GM12878 (cell line): ENCODE results near the gene MCRIP2. TPM values are rescaled to one million over a fixed set of nuclear protein-coding genes. Genes with fewer than 3 reads are reported as not detected.
A peak's percentile ranks its signal among the peaks of the same experiment; 100 is the strongest.

ENCODE experiments used
- ATF2 ChIP-seq: IDR thresholded peaks from 2 replicates; pipeline ENCODE4 v1.6.1; 2012; ENCODE audit warnings: low read length, inconsistent platforms
- ATF3 ChIP-seq: IDR thresholded peaks from 2 replicates; pipeline ENCODE4 v1.6.1; 2011; ENCODE audit warnings: low read depth, mild to moderate bottlenecking, low read length, moderate library complexity, borderline replicate concordance; ENCODE audit errors: extremely low read depth
- ATF7 ChIP-seq: fragments of 450-650 bp; IDR thresholded peaks from 2 replicates; pipeline ENCODE4 v1.6.1; 2016; ENCODE audit warnings: low read depth, mild to moderate bottlenecking
- BMI1 ChIP-seq: fragments of 450-650 bp; IDR thresholded peaks from 2 replicates; pipeline ENCODE4 v1.6.1; 2016; ENCODE audit warnings: mild to moderate bottlenecking, moderate library complexity, borderline replicate concordance
- CBX3 ChIP-seq: fragments of 200-600 bp; sonication (generic); IDR thresholded peaks from 2 replicates; pipeline ENCODE4 v1.6.1; 2016; ENCODE audit warnings: low read depth, borderline replicate concordance
- CREB1 ChIP-seq: IDR thresholded peaks from 2 replicates; pipeline ENCODE4 v1.6.1; 2012; ENCODE audit warnings: low read depth, mild to moderate bottlenecking, inconsistent platforms
- CTCF ChIP-seq, 3 experiments: IDR thresholded peaks in 2 of 3; conservative IDR thresholded peaks in 1 of 3; 2 replicates each; pipeline ENCODE4 v1.5.1; 2011; ENCODE audit warnings: low read depth in 3 of 3, low read length in 3 of 3, mild to moderate bottlenecking in 3 of 3, control low read depth in 2 of 3, moderate library complexity in 2 of 3, inconsistent platforms in 1 of 3, mixed read lengths in 1 of 3; ENCODE audit not compliant: control insufficient read depth in 2 of 3, insufficient read depth in 1 of 3; ENCODE audit errors: extremely low read depth in 1 of 3
- GATAD2B ChIP-seq: fragments of 450-650 bp; conservative IDR thresholded peaks from 2 replicates; pipeline ENCODE4 v1.6.1; 2017; ENCODE audit warnings: low read depth, mild to moderate bottlenecking, moderate library complexity
- HCFC1 ChIP-seq: fragments of 150-350 bp; IDR thresholded peaks from 2 replicates; pipeline ENCODE4 v1.6.1; 2014; ENCODE audit warnings: low read length
- HDAC6 ChIP-seq: fragments of 200-600 bp; sonication (generic); IDR thresholded peaks from one replicate; pipeline ENCODE4 v1.8.0; 2017; ENCODE audit warnings: antibody characterized with exemption; ENCODE audit not compliant: unreplicated experiment
- NFIC ChIP-seq: IDR thresholded peaks from 2 replicates; pipeline ENCODE4 v1.6.1; 2012; ENCODE audit warnings: low read depth, mild to moderate bottlenecking, inconsistent platforms, low read length, moderate library complexity
- POLR2AphosphoS5 ChIP-seq: IDR thresholded peaks from 2 replicates; pipeline ENCODE4 v1.6.1; 2011; ENCODE audit warnings: mild to moderate bottlenecking, low read length, inconsistent platforms
- ZBED1 ChIP-seq: IDR thresholded peaks from 2 replicates; pipeline ENCODE4 v1.6.1; 2016; ENCODE audit warnings: borderline replicate concordance
- ZBTB11 ChIP-seq: fragments of 450-650 bp; formaldehyde crosslinking; IDR thresholded peaks from 2 replicates; pipeline ENCODE4 v1.5.0; 2022; ENCODE audit warnings: mild to moderate bottlenecking, missing genetic modification characterization
- ZBTB33 ChIP-seq: fragments of 450-650 bp; IDR thresholded peaks from 2 replicates; pipeline ENCODE4 v1.6.1; 2017; ENCODE audit warnings: mild to moderate bottlenecking
- ZNF207 ChIP-seq: fragments of 450-650 bp; IDR thresholded peaks from 2 replicates; pipeline ENCODE4 v1.6.1; 2014; ENCODE audit warnings: antibody characterized with exemption, mild to moderate bottlenecking, borderline replicate concordance
- ZNF24 ChIP-seq: fragments of 450-650 bp; IDR thresholded peaks from 2 replicates; pipeline ENCODE4 v1.6.1; 2017; ENCODE audit warnings: antibody characterized with exemption, mild to moderate bottlenecking
- ZNF622 ChIP-seq: fragments of 450-650 bp; IDR thresholded peaks from 2 replicates; pipeline ENCODE4 v1.6.1; 2017; ENCODE audit warnings: mild to moderate bottlenecking, inconsistent platforms
- polyA plus RNA-seq, 11 experiments: library from polyadenylated mRNA; depleted of rRNA in 4 of 11; unstranded in 6 of 11; stranded (reverse) in 5 of 11; fragments of >200 nt; fragmentation: Nextera tagmentation in 4 of 11; fragmentation: Illumina TruSeq in 1 of 11; extraction: Ambion mirVana in 4 of 11; extraction: Trizol in 1 of 11; gene quantifications; 1 replicate in 1 of 11; 2 replicates in 10 of 11; pipeline versions ENCODE4 v1.2.1 to v1.2.3, GENCODE V29; 2011 to 2016; ENCODE audit warnings: inconsistent platforms in 2 of 11, missing spikeins in 2 of 11, low read depth in 1 of 11
- total RNA-seq, 4 experiments: library from RNA; depleted of rRNA in 3 of 4; stranded (reverse); fragments of >200 nt in 3 of 4; fragmentation: Illumina TruSeq in 1 of 4; extraction: Trizol in 1 of 4; gene quantifications; 2 replicates each; pipeline versions ENCODE4 v1.2.1 to v1.2.3, GENCODE V29; 2013 to 2021

The MCRIP2 gene
- total and polyA plus RNA-seq, 10 of the 15 experiments (the other 5 are each of a cell fraction or from before 2014, with no cell fraction given): 0.19 to 93.1 (median 57.9) TPM

GRCh38 chr16:648781-649589 is 7.4 kb downstream of the MCRIP2 start, which contains the start of gene WDR90 (continued):
- TF ChIP-seq CREB1 (peak; percentile 86), HDAC6 (no peak), CBX3 (no peak), ZBTB11 (no peak), ZBED1 (no peak), ATF7 (no peak), BMI1 (peak; percentile 89), ZBTB33 (no peak), ATF3 (peak; percentile 80; the same call in 1 of the 2 replicates), CTCF (IDR thresholded peaks at IDR 0.05 in 2 of 3, conservative IDR thresholded peaks at IDR 0.05 in 1 of 3; ENCODE audit: control insufficient read depth in 2 of 3, extremely low read depth in 1 of 3, insufficient read depth in 1 of 3, low read depth in 3 of 3, low read length in 3 of 3) (no peak), ZNF622 (no peak), POLR2AphosphoS5 (peak; percentile 68; the same call in 1 of the 2 replicates), HCFC1 (peak; percentile 64), ZNF24 (no peak), ATF2 (no peak), NFIC (no peak), ZNF207 (no peak), GATAD2B (peak; percentile 70; the same call in 1 of the 2 replicates)
